NT2/D1 (cell line): ENCODE data around the gene MAN1A1.

Experiments
- DNase-seq: peaks from one replicate; pipeline ENCODE4 v3.0.0-alpha.2; 2011; ENCODE audit warnings: low read depth, low spot score
- H3K27me3 ChIP-seq: 2 replicates; pipeline ENCODE4 v1.6.0; 2011; ENCODE audit warnings: mild to moderate bottlenecking; ENCODE audit not compliant: insufficient read length, insufficient read depth
- H3K36me3 ChIP-seq: 2 replicates; pipeline ENCODE4 v1.6.1; 2011; ENCODE audit warnings: mild to moderate bottlenecking, low read length, mixed read lengths; ENCODE audit not compliant: insufficient read depth, insufficient read length
- H3K4me1 ChIP-seq: 2 replicates; pipeline ENCODE4 v1.5.1; 2011; ENCODE audit not compliant: insufficient read depth, insufficient read length
- H3K4me3 ChIP-seq: 2 replicates; pipeline ENCODE4 v1.5.1; 2011; ENCODE audit warnings: low read depth; ENCODE audit not compliant: insufficient read length
- H3K9ac ChIP-seq: 2 replicates; pipeline ENCODE4 v1.6.0; 2011; ENCODE audit warnings: low read depth; ENCODE audit not compliant: insufficient read length
- H3K9me3 ChIP-seq: 2 replicates; pipeline ENCODE4 v1.5.1; 2011; ENCODE audit warnings: mild to moderate bottlenecking, low read length; ENCODE audit not compliant: insufficient read depth
- SUZ12 ChIP-seq: IDR thresholded peaks from 2 replicates; pipeline ENCODE4 v1.6.1; 2011; ENCODE audit not compliant: insufficient read length, insufficient read depth; ENCODE audit errors: extremely low read depth
- YY1 ChIP-seq: IDR thresholded peaks from 2 replicates; pipeline ENCODE4 v1.6.1; 2011; ENCODE audit not compliant: insufficient read length, insufficient read depth
- ZNF274 ChIP-seq: IDR thresholded peaks from 2 replicates; pipeline ENCODE4 v1.6.1; 2011; ENCODE audit warnings: mild to moderate bottlenecking, low read depth, low read length

The MAN1A1 gene

GRCh38 chr6:119234941-119235340 lies 114.6 kb downstream of the MAN1A1 start:
- no peaks in the 10 kb centered on the region for H3K36me3 ChIP-seq
- no peak for DNase-seq
- no peaks in the 10 kb centered on the region for H3K9me3 ChIP-seq
- no peaks in the 10 kb centered on the region for H3K27me3 ChIP-seq
- no peak overlapping the region for H3K4me3 ChIP-seq
- no peak overlapping the region for H3K9ac ChIP-seq
- TF ChIP-seq YY1 (no peak), ZNF274 (no peak), SUZ12 (no peak)
- no peaks in the 10 kb centered on the region for H3K4me1 ChIP-seq

- no peak overlapping the region for H3K4me3 ChIP-seq
- TF ChIP-seq YY1 (no peak), ZNF274 (no peak), SUZ12 (no peak)
- H3K36me3 ChIP-seq = no peaks in the 10 kb centered on the region
- no peaks in the 10 kb centered on the region for H3K27me3 ChIP-seq
- no peaks in the 10 kb centered on the region for H3K4me1 ChIP-seq
- no peak for DNase-seq
- no peaks in the 10 kb centered on the region for H3K9me3 ChIP-seq
- H3K9ac ChIP-seq = no peak overlapping the region
Measured at GRCh38 chr6:119234457-119234856, 115.1 kb downstream of the MAN1A1 start.

GRCh38 chr6:119233312-119233984 lies 116.1 kb downstream of the MAN1A1 start:
- TF ChIP-seq ZNF274 = no peak
- TF ChIP-seq YY1 = no peak
- no peak for TF ChIP-seq SUZ12
- DNase-seq = no peak
- H3K4me1 ChIP-seq = no peaks in the 10 kb centered on the region
- no peaks in the 10 kb centered on the region for H3K9me3 ChIP-seq
- no peaks in the 10 kb centered on the region for H3K36me3 ChIP-seq
- H3K4me3 ChIP-seq = no peak overlapping the region
- H3K9ac ChIP-seq = no peak overlapping the region
- no peaks in the 10 kb centered on the region for H3K27me3 ChIP-seq

- TF ChIP-seq YY1 = no peak
- TF ChIP-seq SUZ12 = no peak
- TF ChIP-seq ZNF274 = no peak
- no peaks in the 10 kb centered on the region for H3K27me3 ChIP-seq
- no peak for DNase-seq
- H3K36me3 ChIP-seq = no peaks in the 10 kb centered on the region
- no peak overlapping the region for H3K4me3 ChIP-seq
- H3K9ac ChIP-seq = no peak overlapping the region
- no peaks in the 10 kb centered on the region for H3K4me1 ChIP-seq
- H3K9me3 ChIP-seq = no peaks in the 10 kb centered on the region
Measured at GRCh38 chr6:119231394-119231793, 118.2 kb downstream of the MAN1A1 start.

GRCh38 chr6:119230160-119230559 lies 119.4 kb downstream of the MAN1A1 start:
- Histone ChIP-seq H3K9ac (no peak overlapping the region), H3K4me3 (no peak overlapping the region), H3K27me3 (no peaks in the 10 kb centered on the region), H3K9me3 (no peaks in the 10 kb centered on the region), H3K36me3 (no peaks in the 10 kb centered on the region), H3K4me1 (no peaks in the 10 kb centered on the region)
- TF ChIP-seq SUZ12 (no peak), YY1 (no peak), ZNF274 (no peak)
- no peak for DNase-seq

GRCh38 chr6:119227377-119227776 lies 122.2 kb downstream of the MAN1A1 start:
- H3K9me3 ChIP-seq = no peaks in the 10 kb centered on the region
- H3K36me3 ChIP-seq = no peaks in the 10 kb centered on the region
- no peak for DNase-seq
- H3K27me3 ChIP-seq = no peaks in the 10 kb centered on the region
- no peak overlapping the region for H3K9ac ChIP-seq
- TF ChIP-seq ZNF274 (no peak), SUZ12 (no peak), YY1 (no peak)
- no peaks in the 10 kb centered on the region for H3K4me1 ChIP-seq
- H3K4me3 ChIP-seq = no peak overlapping the region

- DNase-seq = no peak
- Histone ChIP-seq H3K4me3 (no peak overlapping the region), H3K9ac (no peak overlapping the region), H3K27me3 (no peaks in the 10 kb centered on the region), H3K36me3 (no peaks in the 10 kb centered on the region), H3K9me3 (no peaks in the 10 kb centered on the region), H3K4me1 (no peaks in the 10 kb centered on the region)
- no peak for TF ChIP-seq SUZ12
- TF ChIP-seq ZNF274 = no peak
- TF ChIP-seq YY1 = no peak
Measured at GRCh38 chr6:119226089-119226488, 123.5 kb downstream of the MAN1A1 start.
